Glomerular visceral epithelial cell (primary cell): Measurements from ENCODE around the gene RAP1GAP.

Experiments used
- DNase-seq: peaks from one replicate; pipeline ENCODE4 v3.0.0-alpha.2; 2016; ENCODE audit errors: extremely low spot score

The RAP1GAP gene

GRCh38 chr1:21590934-21591333 lies 78.2 kb downstream of the RAP1GAP start:
- no peak for DNase-seq

DNA sequence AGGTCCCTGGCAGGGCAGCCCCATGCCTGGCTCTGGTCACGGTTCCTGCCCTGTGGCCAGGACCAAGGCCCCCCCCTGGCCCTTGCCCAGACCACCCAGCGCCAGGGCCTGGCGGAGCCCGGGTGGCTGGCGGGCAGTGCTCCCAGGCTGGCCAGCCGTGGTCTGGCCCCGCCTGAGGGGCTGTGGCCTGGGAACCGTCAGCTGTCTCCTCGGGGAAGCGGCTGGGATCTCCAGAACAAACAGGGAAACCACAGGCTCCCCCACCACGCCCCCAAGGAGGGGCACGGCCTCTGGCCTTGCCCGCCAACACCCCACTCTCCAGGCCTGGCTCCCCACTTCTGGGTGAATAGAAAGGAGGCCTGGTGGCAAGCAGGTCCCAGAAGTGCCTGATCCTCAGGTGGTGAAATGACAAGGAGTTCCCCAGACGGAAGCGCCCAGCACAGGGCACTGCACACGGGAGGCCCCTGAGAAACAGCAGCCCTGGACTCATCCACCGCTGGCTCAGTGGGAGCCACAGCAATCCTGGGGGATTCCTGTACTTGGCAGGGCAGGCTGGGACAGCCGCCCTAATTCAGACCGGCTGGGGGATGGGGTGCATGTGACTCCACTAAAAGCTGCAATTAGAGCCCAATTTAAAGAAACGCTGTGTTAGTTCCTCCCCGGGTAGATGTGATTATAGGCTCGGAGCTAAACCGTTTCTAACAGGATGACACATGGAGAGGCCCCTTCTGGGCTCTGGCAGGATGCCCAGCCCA lies 78.9 kb downstream of the RAP1GAP start:
- no peak for DNase-seq

DNA sequence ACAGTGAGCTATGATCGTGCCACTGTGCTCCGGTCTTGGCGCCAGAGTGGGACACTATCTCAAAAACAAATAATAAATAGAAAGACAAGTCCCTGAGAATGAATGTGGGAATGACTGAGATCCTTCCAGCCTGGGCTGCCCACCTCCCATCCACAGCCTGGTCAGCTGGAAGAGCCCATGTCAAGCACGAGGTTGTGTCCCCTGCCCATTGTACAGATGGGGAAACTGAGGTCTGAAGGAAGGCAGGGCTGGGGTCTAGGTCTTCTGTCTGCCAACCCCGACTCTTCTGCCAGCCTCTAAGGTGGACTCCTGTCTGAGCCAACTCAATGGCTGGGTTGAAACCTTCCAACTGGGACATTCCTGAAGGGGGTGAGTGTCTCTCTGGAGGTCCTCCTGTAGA lies 79.5 kb downstream of the RAP1GAP start:
- no peak for DNase-seq

DNA sequence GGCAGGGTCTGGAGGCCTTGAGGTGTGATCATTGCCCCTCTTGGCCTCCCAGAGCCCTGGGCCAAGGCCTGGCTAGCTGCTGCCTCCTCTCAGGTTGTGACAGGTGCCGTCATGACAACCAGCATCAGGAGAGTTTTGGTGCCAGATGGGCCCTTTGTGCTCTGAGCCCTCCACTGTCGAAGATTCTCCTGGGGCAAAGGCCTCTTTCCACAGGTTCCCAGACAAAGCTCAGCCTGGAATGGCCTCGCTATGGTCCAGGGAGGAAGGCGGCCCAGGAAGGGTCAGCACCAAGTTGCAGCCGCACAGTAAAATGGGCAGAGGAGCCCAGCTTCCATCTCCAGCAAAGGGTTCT lies 81.6 kb downstream of the RAP1GAP start:
- DNase-seq, result no peak

DNA sequence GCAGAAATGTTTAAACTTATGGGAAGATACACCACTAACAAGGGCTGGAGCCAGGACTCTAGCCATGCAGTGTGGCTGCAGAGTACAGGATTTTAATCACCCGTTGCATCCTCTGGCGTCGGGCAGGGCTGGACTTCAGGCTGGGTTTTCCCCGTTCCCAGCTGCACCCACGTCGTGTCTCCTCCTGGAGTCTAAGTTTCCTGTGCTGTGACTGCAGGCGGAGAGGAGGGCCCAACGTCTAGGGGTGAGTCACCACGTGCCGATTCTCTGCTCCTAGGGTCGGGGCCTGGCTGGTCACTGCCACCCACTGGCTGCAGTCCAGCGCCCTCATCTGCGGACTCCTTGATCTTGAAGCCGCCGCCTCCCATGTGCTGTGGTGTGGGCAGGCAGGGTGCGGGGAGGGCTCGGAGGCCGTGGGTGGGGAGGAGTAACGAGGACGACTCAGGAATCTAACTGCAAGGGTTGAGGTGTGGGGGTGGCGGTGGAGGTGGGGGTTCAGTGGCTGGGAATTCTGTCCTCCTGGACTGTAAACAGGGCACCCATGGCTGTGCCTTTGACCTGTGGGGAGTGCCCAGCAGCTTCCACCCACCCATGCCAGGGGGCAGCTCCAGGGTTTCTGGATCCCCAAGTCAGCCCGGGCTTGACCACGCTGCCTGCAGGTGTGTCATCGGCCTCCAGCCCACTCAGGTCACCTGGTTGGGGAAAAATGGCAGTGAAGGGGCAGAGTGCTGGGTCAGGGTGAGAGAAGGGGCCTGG lies 82.1 kb downstream of the RAP1GAP start:
- peak; percentile 97 for DNase-seq

DNA sequence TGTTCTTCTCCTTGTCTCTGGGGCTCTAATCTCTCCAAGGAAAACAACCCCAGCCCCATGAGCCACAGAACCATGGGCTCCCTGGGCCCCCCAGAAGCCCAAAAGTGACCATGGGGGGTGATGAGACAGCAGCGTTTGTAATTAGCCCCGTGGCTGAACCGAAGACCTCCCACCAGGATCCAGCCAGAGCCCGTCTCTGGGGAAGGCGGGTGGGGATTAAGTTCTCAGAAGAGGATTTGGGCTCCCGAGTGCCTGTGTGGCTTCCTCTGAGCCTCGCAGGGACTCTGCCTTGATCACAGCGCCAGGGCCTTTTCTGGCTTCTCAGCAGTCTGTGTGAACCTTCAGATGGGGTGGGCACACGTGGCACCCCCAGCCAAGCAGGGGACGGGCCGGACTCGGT lies 82.9 kb downstream of the RAP1GAP start:
- DNase-seq, result no peak

DNA sequence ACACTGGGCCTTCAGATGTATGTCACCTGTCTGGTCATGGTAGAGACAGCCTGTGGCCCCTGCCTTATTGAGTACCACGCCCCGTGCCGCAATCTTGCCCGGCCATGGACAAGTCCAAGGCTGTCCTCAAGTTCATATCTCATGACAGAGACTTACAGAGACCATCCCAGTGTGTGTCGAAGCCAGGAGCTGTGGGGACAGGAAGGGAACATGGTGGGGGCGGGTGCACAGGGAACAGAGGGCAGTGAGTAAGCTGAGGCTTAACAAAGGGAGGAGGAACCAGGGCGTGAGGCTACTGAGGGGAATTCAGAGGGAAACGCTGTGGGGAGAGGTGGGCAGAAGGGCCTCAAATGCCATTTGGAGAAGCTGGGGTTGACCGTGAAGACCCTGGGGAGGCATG lies 84.1 kb downstream of the RAP1GAP start:
- no peak for DNase-seq

DNA sequence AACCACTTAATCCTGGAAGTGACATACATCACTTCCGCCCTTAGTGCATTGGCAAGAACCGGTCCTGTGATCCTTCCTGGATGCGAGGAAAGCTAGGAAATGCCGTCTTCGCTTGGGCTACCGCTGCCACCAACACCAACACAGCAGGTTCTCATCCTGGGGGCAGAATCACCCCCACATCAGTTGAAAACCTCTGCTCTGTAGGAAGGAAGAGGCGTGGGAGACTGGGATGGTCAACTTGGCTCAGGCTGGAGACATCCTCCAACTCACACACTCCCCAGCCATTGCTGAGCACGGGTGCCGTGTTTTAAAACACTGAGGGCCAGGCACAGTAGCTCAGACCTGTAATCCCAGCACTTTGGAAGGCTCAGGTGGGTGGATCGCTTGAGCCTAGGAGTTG lies 85.1 kb downstream of the RAP1GAP start:
- no peak for DNase-seq

DNA sequence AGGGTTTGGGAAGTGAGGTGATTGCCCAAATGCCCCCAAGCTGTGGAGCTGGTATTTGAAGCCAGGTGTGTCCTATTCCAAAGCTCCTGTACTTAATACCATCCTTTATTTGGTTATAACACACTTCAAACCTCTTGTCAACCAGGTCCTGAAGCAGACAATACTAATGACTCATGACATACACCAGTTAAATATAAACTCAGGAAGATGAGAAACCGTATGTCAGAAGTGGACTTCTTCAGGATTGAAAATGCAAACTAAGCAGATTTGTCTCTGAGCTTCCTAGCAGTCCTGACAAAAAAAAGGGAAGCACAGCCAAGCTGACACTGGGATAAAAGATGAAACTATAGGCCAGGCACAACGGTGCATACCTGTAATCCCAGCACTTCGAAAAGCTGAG lies 89.4 kb downstream of the RAP1GAP start:
- peak; percentile 45 for DNase-seq

GRCh38 chr1:21577933-21578332 lies 91.2 kb downstream of the RAP1GAP start:
- DNase-seq, result no peak

GRCh38 chr1:21577324-21577723 lies 91.8 kb downstream of the RAP1GAP start:
- DNase-seq, result no peak

GRCh38 chr1:21576798-21577187 lies 92.4 kb downstream of the RAP1GAP start:
- DNase-seq, result no peak

- DNase-seq, result no peak
These were observed 92.9 kb downstream of the RAP1GAP start for GRCh38 chr1:21576031-21576797.

DNA sequence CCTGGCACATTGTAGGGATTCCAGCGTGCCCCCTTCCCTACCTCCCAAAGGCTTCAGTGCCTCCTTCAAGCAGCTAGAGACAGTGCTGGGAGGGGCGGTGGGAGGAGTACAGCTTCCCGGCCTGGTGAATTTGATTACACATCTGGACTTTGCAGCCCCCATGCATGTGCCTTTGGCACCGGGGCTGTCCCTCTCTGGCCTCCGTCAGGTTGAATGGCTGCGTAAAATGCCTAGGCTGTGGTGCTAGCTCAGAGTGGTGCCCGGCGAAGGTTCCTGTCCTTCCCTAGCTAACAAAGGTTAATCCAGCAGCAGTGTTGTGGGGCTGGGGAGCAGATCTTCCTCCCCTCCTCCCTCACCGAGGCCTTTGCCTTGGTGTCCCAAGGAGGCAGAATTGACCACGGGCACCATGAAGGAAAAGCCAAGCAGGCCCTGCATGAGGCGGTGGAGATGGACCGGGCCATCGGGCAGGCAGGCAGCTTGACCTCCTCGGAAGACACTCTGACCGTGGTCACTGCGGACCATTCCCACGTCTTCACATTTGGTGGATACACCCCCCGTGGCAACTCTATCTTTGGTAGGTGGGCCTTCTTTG lies 93.7 kb downstream of the RAP1GAP start:
- DNase-seq, result no peak

GRCh38 chr1:21574466-21575151 lies 94.5 kb downstream of the RAP1GAP start:
- peak; percentile 25 for DNase-seq

DNA sequence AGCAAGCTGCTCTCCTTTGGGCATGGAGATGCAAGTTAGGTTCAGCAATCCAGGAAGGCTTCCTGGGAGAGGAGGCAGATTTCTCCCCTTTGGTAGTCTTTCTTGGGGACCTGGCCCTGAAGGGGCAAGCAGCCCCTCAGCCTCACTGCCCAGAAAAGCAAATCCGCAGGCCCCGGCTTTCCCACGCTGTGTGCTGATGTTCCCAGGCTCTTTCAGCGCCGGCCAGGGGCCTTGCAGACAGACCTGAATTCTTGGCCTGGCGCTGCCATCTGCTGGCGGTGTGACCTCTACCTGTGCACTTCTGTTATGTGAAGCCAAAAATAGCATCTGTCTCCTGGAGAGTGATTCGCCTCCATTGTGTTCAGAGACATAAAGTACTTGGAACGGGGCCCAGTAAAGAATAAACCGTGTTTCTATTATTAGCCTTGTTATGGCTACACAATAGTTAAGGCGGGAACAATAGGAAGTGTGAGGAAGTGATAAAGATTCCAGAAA lies 95.1 kb downstream of the RAP1GAP start:
- peak; percentile 63 for DNase-seq

GRCh38 chr1:21573475-21573874 lies 95.7 kb downstream of the RAP1GAP start:
- no peak for DNase-seq

DNA sequence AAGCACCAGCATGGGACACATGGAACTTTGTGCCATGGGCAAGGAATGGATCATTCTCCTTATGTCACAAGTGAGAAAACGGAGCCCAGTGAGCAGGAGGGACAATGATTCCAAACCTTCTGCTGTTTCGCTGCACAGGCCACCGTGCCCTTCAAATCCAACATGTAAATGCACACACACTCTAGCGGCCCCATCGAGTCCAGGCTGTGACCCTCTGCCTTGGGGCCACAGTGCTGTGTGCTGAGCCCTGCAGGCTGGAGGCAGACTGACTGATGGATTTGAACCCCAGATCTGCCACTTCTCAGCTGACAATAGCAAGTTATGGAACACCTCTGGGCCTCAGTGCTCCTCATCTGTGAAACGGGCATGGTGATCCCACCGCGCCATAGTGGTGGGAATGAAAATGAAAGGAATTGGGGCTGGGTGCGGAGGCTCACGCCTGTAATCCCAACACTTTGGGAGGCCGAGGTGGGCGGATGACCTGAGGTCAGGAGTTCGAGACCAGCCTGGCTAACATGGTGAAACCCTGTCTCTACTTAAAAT lies 96.4 kb downstream of the RAP1GAP start:
- no peak for DNase-seq

DNA sequence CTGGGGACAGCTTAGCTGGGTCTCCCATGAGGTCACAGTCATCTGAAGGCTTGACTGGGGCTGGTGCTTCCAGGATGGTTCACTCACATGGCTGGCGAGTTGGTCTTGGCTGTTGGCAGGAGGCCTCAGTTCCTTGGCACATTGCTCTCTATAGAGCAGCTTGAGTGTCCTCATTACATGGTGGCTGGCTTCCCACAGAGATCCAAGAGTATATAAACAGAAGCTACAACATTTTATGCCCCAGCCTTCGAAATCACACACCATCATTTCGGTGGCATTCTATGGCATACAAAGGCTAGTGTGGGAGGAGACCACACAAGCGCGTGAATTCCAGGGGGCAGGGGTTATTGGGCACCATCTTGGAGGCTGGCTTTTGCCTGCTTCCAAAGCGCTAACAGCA lies 96.9 kb downstream of the RAP1GAP start:
- no peak for DNase-seq

GRCh38 chr1:21570885-21571284 lies 98.3 kb downstream of the RAP1GAP start:
- DNase-seq, result no peak

DNA sequence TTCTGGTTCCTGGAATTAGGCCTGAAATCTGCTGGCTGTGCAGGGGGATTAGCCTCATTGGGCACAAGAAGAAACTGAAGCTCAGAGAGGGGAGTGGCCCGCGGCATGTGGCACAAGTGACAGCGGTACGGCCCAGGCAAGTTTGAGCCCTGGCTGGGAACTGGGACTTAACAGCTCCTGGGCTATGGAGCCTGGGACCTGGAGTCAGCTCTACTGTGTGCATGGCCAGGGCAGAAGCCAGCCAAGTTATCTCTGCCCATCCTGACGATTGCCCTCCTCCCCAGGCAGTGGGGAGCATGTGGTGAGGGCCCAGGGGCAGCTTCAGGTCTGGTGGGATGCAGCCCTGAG lies 98.7 kb downstream of the RAP1GAP start:
- no peak for DNase-seq
